OCI-LY7 (cell line): Measurements from ENCODE around the gene OR1A2.

ENCODE experiments used
- EZH2phosphoT487 ChIP-seq: fragments of 200-600 bp; sonication (generic); IDR thresholded peaks from 2 replicates; pipeline ENCODE4 v1.6.1; 2018; ENCODE audit warnings: low read depth, borderline replicate concordance, mild to moderate bottlenecking, mixed run types, antibody characterized with exemption, low read length, moderate library complexity, mixed read lengths
- TF ChIP-seq, protein P1 (sequence below): fragments of 200-600 bp; sonication (generic); conservative IDR thresholded peaks from 2 replicates; pipeline ENCODE4 v1.5.1; 2014; ENCODE audit warnings: mild to moderate bottlenecking, antibody characterized with exemption, low read length, moderate library complexity, mixed read lengths

DNA sequence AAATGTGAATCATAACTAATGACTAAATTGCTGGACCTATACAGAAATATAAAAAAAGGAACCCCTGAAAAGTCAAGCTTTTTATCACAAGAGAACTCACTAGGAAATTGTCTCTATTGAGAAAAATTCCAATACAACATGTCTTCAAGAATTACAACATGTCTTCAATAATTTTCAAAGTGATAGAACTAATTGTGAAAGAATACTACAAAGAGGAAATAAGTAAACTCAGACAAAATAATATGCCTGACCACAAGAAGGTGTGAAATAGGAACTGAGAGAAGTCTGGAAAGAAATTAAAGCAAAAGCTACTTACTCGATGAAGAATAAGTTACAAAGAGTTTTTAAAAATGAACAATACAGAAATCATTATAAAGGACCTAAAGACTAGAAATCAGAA, 40.1 kb upstream of the OR1A2 start:
- TF ChIP-seq, protein P1, sequence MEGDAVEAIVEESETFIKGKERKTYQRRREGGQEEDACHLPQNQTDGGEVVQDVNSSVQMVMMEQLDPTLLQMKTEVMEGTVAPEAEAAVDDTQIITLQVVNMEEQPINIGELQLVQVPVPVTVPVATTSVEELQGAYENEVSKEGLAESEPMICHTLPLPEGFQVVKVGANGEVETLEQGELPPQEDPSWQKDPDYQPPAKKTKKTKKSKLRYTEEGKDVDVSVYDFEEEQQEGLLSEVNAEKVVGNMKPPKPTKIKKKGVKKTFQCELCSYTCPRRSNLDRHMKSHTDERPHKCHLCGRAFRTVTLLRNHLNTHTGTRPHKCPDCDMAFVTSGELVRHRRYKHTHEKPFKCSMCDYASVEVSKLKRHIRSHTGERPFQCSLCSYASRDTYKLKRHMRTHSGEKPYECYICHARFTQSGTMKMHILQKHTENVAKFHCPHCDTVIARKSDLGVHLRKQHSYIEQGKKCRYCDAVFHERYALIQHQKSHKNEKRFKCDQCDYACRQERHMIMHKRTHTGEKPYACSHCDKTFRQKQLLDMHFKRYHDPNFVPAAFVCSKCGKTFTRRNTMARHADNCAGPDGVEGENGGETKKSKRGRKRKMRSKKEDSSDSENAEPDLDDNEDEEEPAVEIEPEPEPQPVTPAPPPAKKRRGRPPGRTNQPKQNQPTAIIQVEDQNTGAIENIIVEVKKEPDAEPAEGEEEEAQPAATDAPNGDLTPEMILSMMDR: no peak
- no peak for TF ChIP-seq EZH2phosphoT487
